HepG2 (cell line): Measurements from ENCODE around the gene RER1. TPM values are rescaled to one million over a fixed set of nuclear protein-coding genes. Genes with fewer than 3 reads are reported as not detected.

Experiments
- ARID5B ChIP-seq: IDR thresholded peaks from 2 replicates; pipeline ENCODE4 v1.4.0; 2020; ENCODE audit warnings: mild to moderate bottlenecking, missing genetic modification reagents
- ATM ChIP-seq: fragments of 450-650 bp; IDR thresholded peaks from 2 replicates; pipeline ENCODE4 v1.7.1; 2017; ENCODE audit warnings: mild to moderate bottlenecking, borderline replicate concordance
- CBX2 ChIP-seq, 2 experiments: fragments of 200-600 bp in 1 of 2; sonication (generic); formaldehyde crosslinking in 1 of 2; IDR thresholded peaks; 2 replicates each; pipeline versions ENCODE4 v1.7.0 to v1.8.1; 2018 to 2022; ENCODE audit warnings: low read depth in 2 of 2, low read length in 1 of 2, mild to moderate bottlenecking in 1 of 2, missing genetic modification reagents in 1 of 2
- CC2D1A ChIP-seq: sonication (generic); formaldehyde crosslinking; IDR thresholded peaks from 2 replicates; pipeline ENCODE4 v1.8.1; 2023; ENCODE audit warnings: mild to moderate bottlenecking, missing genetic modification reagents
- CTCF ChIP-seq: sonication (generic); formaldehyde crosslinking; IDR thresholded peaks from 2 replicates; pipeline ENCODE4 v1.5.0; 2020; ENCODE audit warnings: mild to moderate bottlenecking, missing genetic modification reagents, moderate library complexity
- E2F1 ChIP-seq: sonication (generic); formaldehyde crosslinking; IDR thresholded peaks from 2 replicates; pipeline ENCODE4 v1.5.0; 2020; ENCODE audit warnings: missing genetic modification reagents
- FOXP4 ChIP-seq: sonication (generic); formaldehyde crosslinking; IDR thresholded peaks from 2 replicates; pipeline ENCODE4 v1.4.0; 2020; ENCODE audit warnings: missing genetic modification reagents
- HOXA7 ChIP-seq: sonication (generic); formaldehyde crosslinking; IDR thresholded peaks from 2 replicates; pipeline ENCODE4 v1.8.1; 2022; ENCODE audit warnings: mild to moderate bottlenecking, missing genetic modification reagents, moderate library complexity
- KDM4B ChIP-seq: sonication (generic); formaldehyde crosslinking; IDR thresholded peaks from 2 replicates; pipeline ENCODE4 v1.4.0; 2020; ENCODE audit warnings: missing genetic modification reagents
- MAZ ChIP-seq, 2 experiments: sonication (generic) in 1 of 2; formaldehyde crosslinking in 1 of 2; IDR thresholded peaks; 2 replicates each; pipeline versions ENCODE4 v1.5.0 to v1.6.1; 2012 to 2020; ENCODE audit warnings: low read depth in 2 of 2, mild to moderate bottlenecking in 2 of 2, borderline replicate concordance in 1 of 2, improper control_type of control experiment in 1 of 2, low read length in 1 of 2, missing genetic modification reagents in 1 of 2, moderate library complexity in 1 of 2
- TRAFD1 ChIP-seq: sonication (generic); formaldehyde crosslinking; IDR thresholded peaks from 2 replicates; pipeline ENCODE4 v1.5.1; 2020; ENCODE audit warnings: missing genetic modification reagents, mild to moderate bottlenecking, borderline replicate concordance
- ZNF431 ChIP-seq: sonication (generic); formaldehyde crosslinking; IDR thresholded peaks from 2 replicates; pipeline ENCODE4 v1.9.0; 2022; ENCODE audit warnings: missing genetic modification reagents, low read depth, mild to moderate bottlenecking, borderline replicate concordance
- polyA plus RNA-seq, 8 experiments: library from polyadenylated mRNA; depleted of rRNA in 3 of 8; stranded (reverse) in 7 of 8; unstranded in 1 of 8; fragments of >200 nt; fragmentation: Illumina TruSeq in 4 of 8; extraction: Trizol in 4 of 8; gene quantifications; 2 replicates each; pipeline versions ENCODE4 v1.2.1 to v1.2.3, GENCODE V29; 2011 to 2016; ENCODE audit warnings: low read depth in 4 of 8, missing spikeins in 1 of 8, mixed read lengths in 1 of 8; ENCODE audit not compliant: insufficient read depth in 1 of 8
- total RNA-seq, 5 experiments: library from RNA; depleted of rRNA; stranded (reverse); fragments of >200 nt; fragmentation: Illumina TruSeq; extraction: Trizol; gene quantifications; 2 replicates each; pipeline ENCODE4 v1.2.3, GENCODE V29; 2016; ENCODE audit warnings: low read depth in 1 of 5

Gene RER1
- total and polyA plus RNA-seq, 2 of the 13 experiments (the other 11 are each of a cell fraction or from before 2014, with no cell fraction given), result 128 to 164 TPM

DNA sequence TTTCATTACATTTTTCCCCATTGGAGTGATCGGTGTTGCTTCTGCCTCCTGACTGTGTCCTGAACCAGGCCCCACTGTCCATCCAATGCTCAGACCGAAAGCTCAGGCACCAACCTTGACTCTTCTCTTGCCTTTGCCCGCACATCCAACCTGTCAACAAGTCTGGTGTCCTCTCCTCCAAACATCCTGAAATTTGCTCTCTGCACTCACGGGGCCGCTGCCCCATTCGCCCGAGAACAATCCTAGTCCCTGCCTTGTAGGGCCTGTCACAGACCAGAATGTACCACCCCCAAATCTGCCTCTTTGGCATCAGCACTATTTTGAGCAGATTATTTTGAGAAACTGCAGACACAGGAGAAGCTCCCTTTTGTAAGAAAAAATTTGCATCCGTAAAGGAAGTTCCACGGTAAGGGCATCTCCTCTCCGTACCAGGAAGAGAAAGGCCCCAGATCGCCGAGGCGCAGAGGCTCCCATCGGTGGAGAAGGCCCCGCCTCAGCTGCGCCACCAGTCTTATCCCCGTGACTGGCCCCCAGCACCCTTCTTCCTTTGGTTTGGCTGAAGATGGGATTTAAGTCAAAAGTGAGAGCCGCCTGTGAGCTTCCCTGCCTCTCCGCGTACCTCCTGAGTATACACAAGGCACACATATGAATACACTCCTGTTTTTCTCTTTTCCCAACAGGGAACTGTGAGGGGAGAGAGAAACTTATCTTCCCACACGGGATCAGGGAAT, 7.3 kb upstream of the RER1 start (continued):
- TF ChIP-seq ARID5B (CRISPR knock-in tag) (peak; percentile 28; the same call in 1 of the 2 replicates), CC2D1A (CRISPR knock-in tag) (no peak), MAZ (IDR thresholded peaks at IDR 0.05; ENCODE audit: borderline replicate concordance, low read depth, low read length) (no peak), MAZ (CRISPR knock-in tag; IDR thresholded peaks at IDR 0.05; ENCODE audit: low read depth) (no peak), TRAFD1 (CRISPR knock-in tag) (no peak), E2F1 (CRISPR knock-in tag) (no peak), FOXP4 (CRISPR knock-in tag) (peak; percentile 63), ATM (no peak), HOXA7 (CRISPR knock-in tag) (no peak), ZNF431 (CRISPR knock-in tag) (no peak), CTCF (peak; percentile 37; the same call in 1 of the 2 replicates), CBX2 (IDR thresholded peaks at IDR 0.05; ENCODE audit: low read depth, low read length) (no peak), CBX2 (CRISPR knock-in tag; IDR thresholded peaks at IDR 0.05; ENCODE audit: low read depth) (no peak), KDM4B (CRISPR knock-in tag) (no peak)
